GM12864 (cell line): Measurements from ENCODE around the gene TRAK1.

Experiments used
- DNase-seq: peaks from one replicate; pipeline ENCODE4 v3.0.0-alpha.2; 2011; ENCODE audit warnings: low read depth
- H3K4me3 ChIP-seq: 2 replicates; pipeline ENCODE4 v1.5.1; 2011; ENCODE audit warnings: mild to moderate bottlenecking, low read depth, low read length, control low read depth
- TF ChIP-seq, protein P1 (sequence below): IDR thresholded peaks from 2 replicates; pipeline ENCODE4 v1.5.1; 2011; ENCODE audit warnings: low read depth, mild to moderate bottlenecking, moderate library complexity, low read length, control low read depth, inconsistent platforms; ENCODE audit errors: missing control alignments

Gene TRAK1

DNA sequence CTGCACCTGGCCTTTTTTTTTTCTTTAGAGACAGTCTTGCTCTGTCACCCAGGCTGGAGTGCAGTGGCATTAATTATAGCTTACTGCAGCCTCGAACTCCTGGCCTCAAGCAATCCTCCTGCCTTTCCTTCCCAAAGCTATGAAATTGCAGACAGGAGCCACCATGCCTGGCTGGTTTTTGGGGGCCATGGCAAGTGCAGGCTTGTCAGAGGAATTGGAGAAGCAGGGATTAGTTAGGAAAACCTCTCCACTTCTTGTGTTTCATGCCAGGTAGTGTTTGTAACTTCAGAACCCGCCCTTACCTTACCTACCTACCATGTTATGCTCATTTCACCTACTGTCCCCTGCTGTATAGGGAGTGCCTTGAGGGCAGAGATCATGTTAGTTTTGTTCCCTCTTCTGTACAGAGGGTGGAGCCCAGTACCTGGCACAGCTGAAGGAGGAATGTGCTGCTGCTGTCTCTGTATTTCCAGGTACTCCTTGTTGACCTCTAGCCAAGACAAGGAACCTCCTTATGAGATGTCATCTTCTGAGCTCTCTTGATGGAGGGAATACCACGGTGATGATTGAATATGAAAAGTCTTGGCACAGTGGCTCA lies 43.8 kb downstream of the TRAK1 start:
- H3K4me3 ChIP-seq = no peak overlapping the region
- TF ChIP-seq, protein P1, sequence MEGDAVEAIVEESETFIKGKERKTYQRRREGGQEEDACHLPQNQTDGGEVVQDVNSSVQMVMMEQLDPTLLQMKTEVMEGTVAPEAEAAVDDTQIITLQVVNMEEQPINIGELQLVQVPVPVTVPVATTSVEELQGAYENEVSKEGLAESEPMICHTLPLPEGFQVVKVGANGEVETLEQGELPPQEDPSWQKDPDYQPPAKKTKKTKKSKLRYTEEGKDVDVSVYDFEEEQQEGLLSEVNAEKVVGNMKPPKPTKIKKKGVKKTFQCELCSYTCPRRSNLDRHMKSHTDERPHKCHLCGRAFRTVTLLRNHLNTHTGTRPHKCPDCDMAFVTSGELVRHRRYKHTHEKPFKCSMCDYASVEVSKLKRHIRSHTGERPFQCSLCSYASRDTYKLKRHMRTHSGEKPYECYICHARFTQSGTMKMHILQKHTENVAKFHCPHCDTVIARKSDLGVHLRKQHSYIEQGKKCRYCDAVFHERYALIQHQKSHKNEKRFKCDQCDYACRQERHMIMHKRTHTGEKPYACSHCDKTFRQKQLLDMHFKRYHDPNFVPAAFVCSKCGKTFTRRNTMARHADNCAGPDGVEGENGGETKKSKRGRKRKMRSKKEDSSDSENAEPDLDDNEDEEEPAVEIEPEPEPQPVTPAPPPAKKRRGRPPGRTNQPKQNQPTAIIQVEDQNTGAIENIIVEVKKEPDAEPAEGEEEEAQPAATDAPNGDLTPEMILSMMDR = no peak
- DNase-seq = no peak

DNA sequence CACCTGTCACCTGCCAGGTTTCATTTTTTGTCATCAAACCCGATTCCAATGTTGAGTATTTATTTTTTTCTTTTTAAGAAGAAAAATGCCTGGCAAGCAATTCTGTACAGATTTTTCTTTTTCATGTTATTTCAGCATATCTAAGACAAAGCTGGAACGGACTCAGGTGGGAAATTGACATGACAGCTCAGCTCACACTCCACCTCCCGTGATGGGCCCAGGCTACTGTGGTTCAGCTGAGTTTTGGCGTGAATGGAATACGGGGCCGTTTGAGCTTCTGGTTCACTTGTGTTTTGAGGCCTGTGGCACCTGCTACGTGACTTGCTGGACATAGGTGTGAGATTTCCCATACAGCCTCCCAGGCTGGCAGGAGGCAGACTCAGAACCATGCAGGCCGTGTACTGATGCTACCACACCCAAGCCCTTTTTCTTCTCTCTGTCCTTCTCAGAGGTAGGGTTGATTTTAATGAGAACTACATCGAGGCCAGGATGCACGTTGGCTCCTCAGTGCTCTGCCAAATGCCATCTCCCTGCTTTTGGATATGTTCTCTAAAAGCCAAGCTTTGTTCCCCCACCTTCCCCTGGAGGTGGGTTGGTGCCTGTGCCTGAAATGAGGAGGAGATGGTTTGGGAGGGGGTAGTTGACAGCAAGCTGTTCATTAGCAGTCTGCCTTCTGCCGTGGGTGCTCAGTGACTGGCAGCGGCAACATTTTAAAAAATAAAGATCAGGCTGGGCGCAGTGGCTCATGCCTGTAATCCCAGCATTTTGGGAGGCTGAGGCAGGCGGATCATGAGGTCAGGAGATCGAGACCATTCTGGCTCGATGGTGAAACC lies 48.7 kb downstream of the TRAK1 start:
- DNase-seq = no peak
- TF ChIP-seq, protein P1 = no peak
- H3K4me3 ChIP-seq = no peak overlapping the region

DNA sequence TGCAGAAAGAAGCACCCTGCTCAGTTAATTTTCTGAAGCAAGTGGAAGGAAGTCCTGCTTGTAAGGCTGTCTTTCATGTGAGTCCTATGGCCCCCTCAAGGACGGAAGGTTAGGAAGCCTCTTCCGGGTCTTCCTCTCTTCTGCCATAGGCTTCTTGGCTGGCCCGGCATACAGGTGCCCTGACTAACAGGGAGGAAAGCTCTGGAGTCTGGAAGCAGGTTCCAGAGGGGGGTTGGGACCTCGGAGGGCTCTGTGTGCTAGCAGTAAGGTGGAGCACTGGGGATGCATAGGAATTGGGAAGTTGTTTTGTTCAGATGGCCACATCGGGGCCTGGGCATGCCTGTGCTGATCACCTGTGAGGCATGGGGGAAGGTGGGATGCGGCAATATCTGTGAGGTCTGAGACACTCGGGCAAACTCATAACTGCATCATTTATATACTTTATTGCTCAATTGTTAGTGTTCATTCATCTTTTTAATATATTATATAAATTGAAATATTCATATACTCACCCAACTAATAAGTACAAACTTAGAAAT lies 49.6 kb downstream of the TRAK1 start:
- no peak for DNase-seq

DNA sequence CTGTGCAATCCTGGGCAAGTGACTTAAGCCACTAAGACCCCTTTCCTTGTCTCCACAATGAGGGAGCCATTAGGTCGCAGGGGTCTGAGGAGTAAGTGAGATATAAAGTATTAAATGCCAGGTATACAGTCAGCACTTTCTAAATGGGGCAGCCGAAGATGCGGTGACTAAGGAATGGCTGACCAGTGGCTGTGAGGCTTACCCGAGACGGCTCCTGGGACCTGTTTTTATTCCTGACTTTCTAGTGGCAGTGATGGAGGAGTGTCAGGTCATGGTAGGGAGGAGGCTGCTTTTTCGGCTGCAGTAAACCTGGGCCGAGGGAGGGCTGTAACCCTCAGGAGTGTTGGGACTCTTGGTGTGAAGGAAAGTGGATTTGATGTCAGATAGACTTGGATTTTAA lies 52.3 kb downstream of the TRAK1 start:
- H3K4me3 ChIP-seq = no peak overlapping the region
- DNase-seq = no peak
- TF ChIP-seq, protein P1 = no peak

More for the DNA sequence above, 49.6 kb downstream of the TRAK1 start:
- H3K4me3 ChIP-seq = no peak overlapping the region
- TF ChIP-seq, protein P1 = no peak

DNA sequence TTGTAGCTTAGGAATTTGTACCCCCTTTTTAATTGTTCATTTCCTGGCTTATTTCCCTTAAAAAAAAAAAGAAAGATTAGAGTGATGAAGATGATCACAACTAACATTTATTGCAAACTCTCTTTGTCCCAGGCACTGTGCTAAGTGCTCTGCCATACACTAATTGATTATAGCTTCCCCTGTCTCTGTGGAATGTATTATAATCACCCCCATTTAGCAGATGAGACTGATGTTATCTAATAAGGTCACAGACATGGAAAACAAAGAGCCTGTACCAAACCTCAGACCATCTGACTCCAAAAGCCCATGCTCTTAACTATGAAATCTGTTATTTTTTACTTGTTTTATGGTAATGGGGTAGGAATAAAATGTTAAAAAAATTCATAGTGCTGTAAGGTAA lies 53.1 kb downstream of the TRAK1 start:
- DNase-seq = no peak
- no peak overlapping the region for H3K4me3 ChIP-seq
- TF ChIP-seq, protein P1 = no peak

DNA sequence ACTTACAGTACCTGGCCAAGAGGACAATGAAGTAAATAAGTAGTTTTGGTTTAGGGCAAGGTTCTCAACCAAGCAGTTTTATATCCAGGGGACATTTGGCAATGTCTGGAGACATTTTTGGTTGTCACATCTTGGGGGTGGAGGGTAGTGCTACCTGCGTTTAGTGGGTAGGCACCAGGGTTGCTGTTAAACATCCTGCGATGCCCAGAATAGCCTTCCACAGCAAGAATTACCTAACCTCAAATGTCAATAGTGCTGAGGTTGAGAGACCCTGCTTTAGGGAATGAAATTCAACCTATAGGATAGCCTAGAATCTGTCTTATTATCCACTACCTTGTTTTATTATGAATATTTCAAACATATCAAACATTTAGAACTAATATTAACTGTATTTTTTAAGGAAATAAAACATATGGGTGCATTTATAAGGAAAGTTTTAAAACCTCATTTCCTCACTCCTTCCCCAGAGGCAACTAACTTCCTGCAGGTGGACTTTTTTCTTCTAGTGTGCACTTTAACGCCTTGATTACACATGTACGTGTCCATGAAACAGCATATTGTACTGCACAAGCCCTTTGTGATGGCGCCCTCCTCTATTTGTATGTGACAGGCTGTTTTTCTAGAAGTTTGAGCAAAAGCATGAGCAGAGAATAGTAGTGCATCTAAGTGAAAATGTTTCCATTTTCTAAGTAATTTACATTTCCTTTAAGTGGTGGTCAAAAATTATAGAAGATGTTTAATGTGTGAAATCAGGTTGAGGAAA lies 57.1 kb downstream of the TRAK1 start:
- TF ChIP-seq, protein P1 = no peak
- H3K4me3 ChIP-seq = no peak overlapping the region
- no peak for DNase-seq
